Measurements from ENCODE around the gene U2SURP. TPM values are rescaled to one million over a fixed set of nuclear protein-coding genes. Genes with fewer than 3 reads are reported as not detected.
A peak's percentile ranks its signal among the peaks of the same experiment; 100 is the strongest.
"Not testable (repeated sequence)": the region's sequence is repeated elsewhere in the genome, so short reads cannot be mapped to it uniquely, and the experiment has no call there.

The U2SURP gene
- total and polyA plus RNA-seq, 4 donors: 12.3 to 102 (median 62.0) TPM

DNA sequence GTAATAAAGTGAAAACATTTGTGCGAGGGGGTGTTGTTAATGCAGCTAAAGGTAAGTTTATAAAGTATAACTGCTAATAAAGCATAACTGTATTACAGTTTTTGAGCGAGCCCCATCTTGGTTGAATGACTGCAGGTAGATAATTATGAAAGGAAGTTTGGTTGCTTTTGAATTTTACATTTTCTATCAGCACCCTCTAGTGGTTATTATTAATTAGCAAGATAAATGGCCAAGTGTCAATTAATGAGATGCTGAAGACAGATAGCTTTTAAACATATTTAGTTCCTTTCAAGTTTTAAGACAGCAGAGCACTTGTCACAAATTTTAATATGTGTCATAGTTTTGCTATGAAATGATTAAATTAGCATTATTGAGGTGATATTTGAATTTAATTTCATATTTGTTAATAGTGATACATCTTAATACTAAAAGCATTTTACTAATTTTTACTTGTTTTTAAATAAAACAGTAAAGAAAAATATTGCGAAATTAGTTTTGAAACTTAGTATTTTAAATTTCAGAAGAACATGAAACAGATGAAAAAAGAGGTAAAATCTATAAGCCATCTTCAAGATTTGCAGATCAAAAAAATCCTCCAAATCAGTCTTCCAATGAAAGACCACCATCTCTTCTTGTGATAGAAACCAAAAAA is 15.1 kb downstream of the U2SURP start:
- WGBS, 2 donors: 90 to 91% methylated on average over 3 of the region's 3 CpGs
- Histone ChIP-seq H3K4me1 (ENCODE audit: control insufficient read depth in 1 of 2, insufficient read depth in 2 of 2, low read length in 2 of 2) (no peaks in the 10 kb centered on the region), H3K4me3 (ENCODE audit: low read length in 2 of 2) (no peak overlapping the region), H3K27me3 (ENCODE audit: control insufficient read depth in 1 of 2, insufficient read depth in 2 of 2, low read length in 1 of 2) (no peaks in the 10 kb centered on the region), H3K36me3 (ENCODE audit: control insufficient read depth in 1 of 2, insufficient read depth in 2 of 2, low read length in 1 of 2) (peaks cover 2 to 6% of the 10 kb centered on the region in 2 donors), H3K9me3 (ENCODE audit: control insufficient read depth, low read length) (no peaks in the 10 kb centered on the region), H3K27ac (ENCODE audit: low read depth in 1 of 2, low read length in 2 of 2) (no peak overlapping the region)
- DNase-seq (no peak), ATAC-seq (ENCODE audit: low FRiP score) (no peak)
- intact Hi-C loops (cut with DNase I): no loop called here

DNA sequence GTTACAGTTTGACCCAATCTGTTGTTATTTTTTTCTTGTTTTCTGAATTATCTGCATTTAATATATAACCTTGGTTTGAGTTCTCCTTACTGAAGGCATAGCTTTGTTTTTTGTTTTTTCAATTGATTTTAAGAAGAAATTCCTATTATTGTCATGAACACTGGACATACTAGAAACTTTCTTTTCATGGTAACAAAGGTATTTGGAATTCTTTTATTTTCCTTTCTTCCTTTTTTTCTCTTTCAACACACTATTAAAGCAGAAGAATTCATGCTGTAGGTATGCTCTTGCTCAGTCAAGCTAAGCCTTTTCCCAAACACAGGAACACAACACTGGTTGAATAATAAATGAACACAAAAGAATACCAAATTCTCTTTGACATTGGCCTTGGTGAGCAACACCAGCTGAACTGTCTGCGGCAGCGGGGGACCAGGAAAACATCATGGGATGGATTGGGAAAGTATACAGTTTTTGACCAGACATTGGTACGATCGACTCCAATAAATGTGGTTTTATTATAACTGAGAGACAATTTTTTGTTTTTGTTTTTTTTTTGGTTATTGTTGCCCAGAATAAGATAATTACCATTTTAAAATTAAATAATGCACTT is 23.1 kb downstream of the U2SURP start:
- no peaks in the 10 kb centered on the region for H3K27me3 ChIP-seq (ENCODE audit: control insufficient read depth in 1 of 2, insufficient read depth in 2 of 2, low read length in 1 of 2)
- WGBS, 2 donors: 94 to 97% methylated on average over 4 of the region's 4 CpGs
- ATAC-seq (ENCODE audit: low FRiP score) (no peak), DNase-seq (no peak)
- no peaks in the 10 kb centered on the region for H3K4me1 ChIP-seq (ENCODE audit: control insufficient read depth in 1 of 2, insufficient read depth in 2 of 2, low read length in 2 of 2)
- peaks cover 1% of the 10 kb centered on the region in 2 donors for H3K36me3 ChIP-seq (ENCODE audit: control insufficient read depth in 1 of 2, insufficient read depth in 2 of 2, low read length in 1 of 2)
- H3K4me3 ChIP-seq (ENCODE audit: low read length in 2 of 2): no peak overlapping the region
- no peaks in the 10 kb centered on the region for H3K9me3 ChIP-seq (ENCODE audit: control insufficient read depth, low read length)
- intact Hi-C loops (cut with DNase I): no loop called here
- H3K27ac ChIP-seq (ENCODE audit: low read depth in 1 of 2, low read length in 2 of 2): no peak overlapping the region

DNA sequence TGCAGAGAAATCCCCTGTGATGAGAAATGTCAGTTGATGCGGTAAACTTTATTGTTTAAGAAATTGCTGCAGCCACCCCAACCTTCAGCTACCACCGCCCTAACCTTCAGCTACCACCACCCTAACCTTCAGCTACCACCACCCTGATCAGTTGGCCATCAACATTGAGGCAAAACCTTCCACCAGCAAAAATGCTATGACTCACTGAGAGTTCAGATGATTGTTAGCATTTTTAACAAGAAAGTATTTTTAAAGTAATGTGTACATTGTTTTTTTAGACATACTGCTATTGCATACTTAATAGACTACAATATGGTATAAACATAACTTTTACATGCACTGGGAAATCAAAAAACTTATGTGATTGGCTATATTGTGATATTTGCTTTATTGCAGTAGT is 30.0 kb downstream of the U2SURP start:
- no peak for DNase-seq
- no peak overlapping the region for H3K4me3 ChIP-seq (ENCODE audit: low read length in 2 of 2)
- H3K27ac ChIP-seq (ENCODE audit: low read depth in 1 of 2, low read length in 2 of 2): peak overlapping the region in 1 of 2 donors; percentile 40
- intact Hi-C loops (cut with DNase I): no loop called here
- WGBS, 2 donors: 91 to 92% methylated on average over 2 of the region's 2 CpGs
- H3K27me3 ChIP-seq (ENCODE audit: control insufficient read depth in 1 of 2, insufficient read depth in 2 of 2, low read length in 1 of 2): no peaks in the 10 kb centered on the region
- H3K4me1 ChIP-seq (ENCODE audit: control insufficient read depth in 1 of 2, insufficient read depth in 2 of 2, low read length in 2 of 2): peaks cover 0 to 2% of the 10 kb centered on the region in 2 donors
- H3K9me3 ChIP-seq (ENCODE audit: control insufficient read depth, low read length): no peaks in the 10 kb centered on the region
- peaks cover 3% of the 10 kb centered on the region in 2 donors for H3K36me3 ChIP-seq (ENCODE audit: control insufficient read depth in 1 of 2, insufficient read depth in 2 of 2, low read length in 1 of 2)
- no peak for ATAC-seq (ENCODE audit: low FRiP score)

DNA sequence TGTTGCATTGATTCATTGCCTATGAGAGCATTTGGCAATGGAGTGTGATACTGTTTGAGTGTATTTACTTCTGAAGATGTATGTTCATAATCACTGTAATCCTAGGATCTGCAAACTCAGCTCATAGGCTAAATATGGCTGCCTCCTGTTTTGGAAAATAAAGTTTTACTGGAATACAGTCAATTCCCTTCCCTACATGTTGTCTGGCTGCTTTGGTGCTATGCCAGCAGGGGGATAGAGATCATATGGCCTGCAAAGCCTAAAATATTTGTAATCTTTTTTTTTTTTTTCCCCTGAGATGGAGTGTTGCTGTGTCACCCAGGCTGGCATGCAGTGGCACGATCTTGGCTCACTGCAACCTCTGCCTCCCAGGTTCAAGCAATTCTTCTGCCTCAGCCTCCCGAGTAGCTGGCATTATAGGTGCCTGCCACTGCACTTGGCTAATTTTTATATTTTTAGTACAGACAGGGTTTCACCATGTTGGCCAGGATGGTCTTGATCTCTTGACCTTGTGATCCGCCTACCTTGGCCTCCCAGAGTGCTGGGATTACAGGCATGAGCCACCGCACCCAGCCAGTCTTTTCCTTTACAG is 30.5 kb downstream of the U2SURP start:
- intact Hi-C loops (cut with DNase I); H3K27ac ChIP-seq (ENCODE audit: low read depth in 1 of 2, low read length in 2 of 2); H3K4me3 ChIP-seq (ENCODE audit: low read length in 2 of 2); H3K4me1 ChIP-seq (ENCODE audit: control insufficient read depth in 1 of 2, insufficient read depth in 2 of 2, low read length in 2 of 2); DNase-seq; H3K9me3 ChIP-seq (ENCODE audit: control insufficient read depth, low read length); H3K36me3 ChIP-seq (ENCODE audit: control insufficient read depth in 1 of 2, insufficient read depth in 2 of 2, low read length in 1 of 2); ATAC-seq (ENCODE audit: low FRiP score); H3K27me3 ChIP-seq (ENCODE audit: control insufficient read depth in 1 of 2, insufficient read depth in 2 of 2, low read length in 1 of 2): not testable (repeated sequence)
- 68 to 75% methylated on average over 4 of the region's 4 CpGs for WGBS, 2 donors

DNA sequence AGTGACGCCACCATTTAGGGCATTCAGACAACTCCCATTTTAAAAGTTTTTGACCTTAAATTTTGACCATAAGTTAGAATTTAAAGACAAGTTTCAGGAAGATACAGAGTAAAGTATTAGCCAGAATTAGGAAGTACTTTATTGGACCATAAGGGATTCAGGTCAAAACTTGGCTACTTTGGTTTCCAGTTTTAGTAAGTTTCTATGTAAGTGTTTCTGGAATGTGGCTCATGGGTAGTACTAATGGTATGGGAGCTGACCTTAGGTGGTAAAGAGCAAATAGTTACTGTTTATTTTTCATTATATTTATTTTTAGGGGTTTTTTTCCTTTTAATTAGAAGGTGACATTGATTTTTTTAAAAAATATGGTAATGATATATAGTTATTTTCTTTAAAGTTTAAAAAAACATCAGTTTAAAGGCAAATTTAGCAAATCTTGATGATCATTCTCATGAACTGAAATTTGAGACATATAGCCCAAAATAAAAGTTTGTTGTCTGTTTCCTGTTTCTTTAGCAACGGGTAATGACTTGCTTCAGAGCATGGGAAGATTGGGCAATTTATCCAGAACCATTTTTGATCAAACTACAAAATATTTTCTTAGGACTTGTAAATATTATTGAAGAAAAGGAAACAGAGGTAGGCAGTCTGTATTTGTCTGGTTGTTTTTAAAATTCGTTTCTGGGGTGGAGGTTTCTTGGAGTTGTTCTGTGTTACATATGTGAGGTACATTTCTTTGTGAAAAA is 34.3 kb downstream of the U2SURP start:
- intact Hi-C loops (cut with DNase I): no loop called here
- WGBS, 2 donors: 86% methylated on average over 3 of the region's 3 CpGs
- no peaks in the 10 kb centered on the region for H3K36me3 ChIP-seq (ENCODE audit: control insufficient read depth in 1 of 2, insufficient read depth in 2 of 2, low read length in 1 of 2)
- H3K9me3 ChIP-seq (ENCODE audit: control insufficient read depth, low read length): no peaks in the 10 kb centered on the region
- no peak overlapping the region for H3K27ac ChIP-seq (ENCODE audit: low read depth in 1 of 2, low read length in 2 of 2)
- ATAC-seq (ENCODE audit: low FRiP score): no peak
- H3K4me3 ChIP-seq (ENCODE audit: low read length in 2 of 2): no peak overlapping the region
- DNase-seq: no peak
- peaks cover 0 to 2% of the 10 kb centered on the region in 2 donors for H3K4me1 ChIP-seq (ENCODE audit: control insufficient read depth in 1 of 2, insufficient read depth in 2 of 2, low read length in 2 of 2)
- no peaks in the 10 kb centered on the region for H3K27me3 ChIP-seq (ENCODE audit: control insufficient read depth in 1 of 2, insufficient read depth in 2 of 2, low read length in 1 of 2)

DNA sequence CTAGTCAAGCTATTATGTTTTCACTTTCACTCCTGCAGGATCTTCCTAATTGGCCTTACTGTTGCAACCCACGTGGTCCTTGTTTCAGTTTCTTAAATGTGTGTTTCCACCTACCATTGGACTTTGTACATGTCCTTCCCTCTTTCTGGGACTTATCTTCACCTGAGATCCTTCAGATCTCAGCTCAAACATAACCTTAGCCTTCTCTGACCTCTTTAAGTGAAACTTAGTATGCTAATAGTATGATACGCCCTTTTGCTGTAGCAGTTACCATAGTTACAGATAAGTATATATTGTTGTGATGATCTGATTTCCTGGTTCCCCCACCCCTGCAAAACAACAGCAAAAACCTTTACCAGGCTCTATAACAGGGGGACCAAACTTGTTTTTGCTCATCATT is 35.2 kb downstream of the U2SURP start:
- ATAC-seq (ENCODE audit: low FRiP score): no peak
- WGBS, 2 donors: 75 to 76% methylated on average over 2 of the region's 2 CpGs
- H3K4me3 ChIP-seq (ENCODE audit: low read length in 2 of 2): no peak overlapping the region
- H3K9me3 ChIP-seq (ENCODE audit: control insufficient read depth, low read length): no peaks in the 10 kb centered on the region
- H3K4me1 ChIP-seq (ENCODE audit: control insufficient read depth in 1 of 2, insufficient read depth in 2 of 2, low read length in 2 of 2): peaks cover 0 to 2% of the 10 kb centered on the region in 2 donors
- no peak for DNase-seq
- H3K27me3 ChIP-seq (ENCODE audit: control insufficient read depth in 1 of 2, insufficient read depth in 2 of 2, low read length in 1 of 2): no peaks in the 10 kb centered on the region
- no peaks in the 10 kb centered on the region for H3K36me3 ChIP-seq (ENCODE audit: control insufficient read depth in 1 of 2, insufficient read depth in 2 of 2, low read length in 1 of 2)
- intact Hi-C loops (cut with DNase I): no loop called here
- no peak overlapping the region for H3K27ac ChIP-seq (ENCODE audit: low read depth in 1 of 2, low read length in 2 of 2)

DNA sequence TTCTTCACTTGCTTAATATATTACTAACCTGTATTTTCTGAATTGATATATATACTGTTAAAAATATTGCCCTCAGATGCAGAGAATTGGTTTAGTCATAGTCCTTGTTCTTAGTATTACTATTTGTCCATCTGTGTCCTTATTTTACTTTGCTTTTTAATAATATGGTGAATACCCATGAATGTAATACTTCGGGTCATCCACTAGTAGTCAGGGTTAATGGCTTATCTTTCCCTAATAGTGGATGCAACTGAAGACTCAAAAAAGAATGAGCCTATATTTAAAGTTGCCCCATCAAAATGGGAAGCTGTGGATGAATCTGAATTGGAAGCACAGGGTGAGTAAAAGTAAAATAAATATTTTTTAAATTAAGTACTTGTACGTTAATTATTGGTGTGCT is 36.5 kb downstream of the U2SURP start:
- H3K27me3 ChIP-seq (ENCODE audit: control insufficient read depth in 1 of 2, insufficient read depth in 2 of 2, low read length in 1 of 2): no peaks in the 10 kb centered on the region
- no peaks in the 10 kb centered on the region for H3K36me3 ChIP-seq (ENCODE audit: control insufficient read depth in 1 of 2, insufficient read depth in 2 of 2, low read length in 1 of 2)
- no peak for DNase-seq
- H3K9me3 ChIP-seq (ENCODE audit: control insufficient read depth, low read length): no peaks in the 10 kb centered on the region
- no peaks in the 10 kb centered on the region for H3K4me1 ChIP-seq (ENCODE audit: control insufficient read depth in 1 of 2, insufficient read depth in 2 of 2, low read length in 2 of 2)
- no peak for ATAC-seq (ENCODE audit: low FRiP score)
- intact Hi-C loops (cut with DNase I): no loop called here
- no peak overlapping the region for H3K4me3 ChIP-seq (ENCODE audit: low read length in 2 of 2)
- H3K27ac ChIP-seq (ENCODE audit: low read depth in 1 of 2, low read length in 2 of 2): no peak overlapping the region
- 83 to 85% methylated on average over 2 of the region's 2 CpGs for WGBS, 2 donors

DNA sequence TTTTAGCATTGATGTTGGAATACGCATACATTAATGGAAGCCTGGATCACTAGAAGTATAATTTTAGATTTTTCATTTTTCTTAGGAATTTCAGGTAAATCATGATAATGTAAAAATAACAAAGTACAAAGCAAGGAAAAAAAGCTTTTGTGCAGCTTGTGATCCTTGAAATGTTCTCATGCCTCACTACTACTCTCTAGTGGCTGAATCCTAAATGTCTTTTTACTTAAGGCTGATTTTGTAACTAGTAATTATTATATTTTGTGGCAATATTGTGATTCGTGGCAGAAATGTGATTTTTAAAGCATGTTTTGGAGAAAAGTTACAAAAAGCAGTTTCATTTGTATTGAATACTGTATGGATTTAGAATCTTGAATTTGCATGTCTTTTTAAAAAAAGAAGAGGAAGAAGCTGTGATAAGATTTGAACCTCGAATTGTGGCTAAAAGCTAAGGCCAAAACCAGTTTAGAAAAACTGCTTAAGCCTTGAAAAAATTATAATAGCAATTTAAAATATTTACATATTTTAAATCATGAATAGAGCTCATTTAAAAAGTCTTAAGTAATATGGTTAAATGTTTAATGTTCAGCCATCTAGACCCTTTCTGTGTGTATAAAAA is 39.0 kb downstream of the U2SURP start:
- Histone ChIP-seq H3K36me3 (ENCODE audit: control insufficient read depth in 1 of 2, insufficient read depth in 2 of 2, low read length in 1 of 2) (peaks cover 0 to 2% of the 10 kb centered on the region in 2 donors), H3K4me1 (ENCODE audit: control insufficient read depth in 1 of 2, insufficient read depth in 2 of 2, low read length in 2 of 2) (no peaks in the 10 kb centered on the region), H3K9me3 (ENCODE audit: control insufficient read depth, low read length) (no peaks in the 10 kb centered on the region), H3K27me3 (ENCODE audit: control insufficient read depth in 1 of 2, insufficient read depth in 2 of 2, low read length in 1 of 2) (no peaks in the 10 kb centered on the region), H3K27ac (ENCODE audit: low read depth in 1 of 2, low read length in 2 of 2) (no peak overlapping the region), H3K4me3 (ENCODE audit: low read length in 2 of 2) (no peak overlapping the region)
- intact Hi-C loops (cut with DNase I): no loop called here
- 74% methylated on average over 3 of the region's 3 CpGs for WGBS, 2 donors
- ATAC-seq (ENCODE audit: low FRiP score): no peak
- no peak for DNase-seq

Measured in aorta (tissue), 5 donors.